GDM1 (cell line): ENCODE measurements around the gene MCF2L2.
"Not testable (repeated sequence)": the region's sequence is repeated elsewhere in the genome, so short reads cannot be mapped to it uniquely, and the experiment has no call there.

Experiments
- DNase-seq: peaks from one replicate; lab custom pipeline; 2025; lab: John Stamatoyannopoulos, UW

The MCF2L2 gene

GRCh38 chr3:183428447-183429211 is at the start of gene MCF2L2:
MCF2L2 (minus strand) TSS chr3:183428619; CDS start chr3:183427977, 642 bp downstream.
- DNase-seq: no peak

GRCh38 chr3:183477801-183478456 is 49.5 kb upstream of the MCF2L2 start:
- DNase-seq: no peak

GRCh38 chr3:183475764-183476162 is 47.3 kb upstream of the MCF2L2 start:
- not testable (repeated sequence) for DNase-seq

- DNase-seq: peak; percentile 4
Observed at GRCh38 chr3:183475016-183475763, 46.8 kb upstream of the MCF2L2 start.

GRCh38 chr3:183473969-183474368 is 45.5 kb upstream of the MCF2L2 start:
- DNase-seq: no peak

GRCh38 chr3:183472155-183472554 is 43.7 kb upstream of the MCF2L2 start:
- no peak for DNase-seq

- no peak for DNase-seq
Observed at GRCh38 chr3:183468424-183468823, 40.0 kb upstream of the MCF2L2 start.

GRCh38 chr3:183466575-183466974 is 38.2 kb upstream of the MCF2L2 start:
- no peak for DNase-seq

GRCh38 chr3:183465710-183466109 is 37.3 kb upstream of the MCF2L2 start:
- not testable (repeated sequence) for DNase-seq

- no peak for DNase-seq
Observed at GRCh38 chr3:183464480-183464879, 36.1 kb upstream of the MCF2L2 start.

GRCh38 chr3:183460081-183461055 is 31.9 kb upstream of the MCF2L2 start:
- no peak for DNase-seq

GRCh38 chr3:183455089-183455488 is 26.7 kb upstream of the MCF2L2 start:
- no peak for DNase-seq

GRCh38 chr3:183454064-183454463 is 25.6 kb upstream of the MCF2L2 start:
- DNase-seq: no peak

GRCh38 chr3:183449791-183450190 is 21.4 kb upstream of the MCF2L2 start:
- no peak for DNase-seq

- peak; percentile 4 for DNase-seq
Observed at GRCh38 chr3:183449391-183449790, 21.0 kb upstream of the MCF2L2 start.

GRCh38 chr3:183448369-183449128 is 20.1 kb upstream of the MCF2L2 start:
- no peak for DNase-seq

- DNase-seq: peak; percentile 86
Observed at GRCh38 chr3:183447206-183448001, 19.0 kb upstream of the MCF2L2 start.

- no peak for DNase-seq
Observed at GRCh38 chr3:183446838-183447205, 18.4 kb upstream of the MCF2L2 start.

GRCh38 chr3:183444748-183445147 is 16.3 kb upstream of the MCF2L2 start:
- no peak for DNase-seq
